ENCODE data around the gene UTP3.

DNA sequence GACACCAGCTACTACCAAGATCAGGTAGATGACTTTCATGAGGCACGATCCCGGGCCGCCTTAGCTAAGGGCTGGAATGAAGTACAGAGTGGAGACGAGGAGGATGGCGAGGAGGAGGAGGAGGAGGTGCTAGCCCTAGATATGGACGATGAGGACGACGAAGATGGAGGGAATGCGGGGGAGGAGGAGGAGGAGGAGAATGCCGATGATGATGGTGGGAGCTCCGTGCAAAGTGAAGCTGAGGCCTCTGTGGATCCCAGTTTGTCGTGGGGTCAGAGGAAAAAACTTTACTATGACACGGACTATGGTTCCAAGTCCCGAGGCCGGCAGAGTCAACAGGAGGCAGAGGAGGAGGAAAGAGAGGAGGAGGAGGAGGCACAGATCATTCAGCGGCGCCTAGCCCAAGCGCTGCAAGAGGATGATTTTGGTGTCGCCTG, 481 bp downstream of the UTP3 start:
- TF ChIP-seq, protein P1, sequence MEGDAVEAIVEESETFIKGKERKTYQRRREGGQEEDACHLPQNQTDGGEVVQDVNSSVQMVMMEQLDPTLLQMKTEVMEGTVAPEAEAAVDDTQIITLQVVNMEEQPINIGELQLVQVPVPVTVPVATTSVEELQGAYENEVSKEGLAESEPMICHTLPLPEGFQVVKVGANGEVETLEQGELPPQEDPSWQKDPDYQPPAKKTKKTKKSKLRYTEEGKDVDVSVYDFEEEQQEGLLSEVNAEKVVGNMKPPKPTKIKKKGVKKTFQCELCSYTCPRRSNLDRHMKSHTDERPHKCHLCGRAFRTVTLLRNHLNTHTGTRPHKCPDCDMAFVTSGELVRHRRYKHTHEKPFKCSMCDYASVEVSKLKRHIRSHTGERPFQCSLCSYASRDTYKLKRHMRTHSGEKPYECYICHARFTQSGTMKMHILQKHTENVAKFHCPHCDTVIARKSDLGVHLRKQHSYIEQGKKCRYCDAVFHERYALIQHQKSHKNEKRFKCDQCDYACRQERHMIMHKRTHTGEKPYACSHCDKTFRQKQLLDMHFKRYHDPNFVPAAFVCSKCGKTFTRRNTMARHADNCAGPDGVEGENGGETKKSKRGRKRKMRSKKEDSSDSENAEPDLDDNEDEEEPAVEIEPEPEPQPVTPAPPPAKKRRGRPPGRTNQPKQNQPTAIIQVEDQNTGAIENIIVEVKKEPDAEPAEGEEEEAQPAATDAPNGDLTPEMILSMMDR (IDR thresholded peaks at IDR 0.05) = no peak
- TF ChIP-seq POLR2A (IDR thresholded peaks at IDR 0.05) = no peak
